ENCODE data around the gene TTC1. TPM values are rescaled to one million over a fixed set of nuclear protein-coding genes. Genes with fewer than 3 reads are reported as not detected.

The TTC1 gene
- polyA plus RNA-seq, 1 donor = 45.3 TPM

- H3K4me3 ChIP-seq (ENCODE audit: low read length) = no peak overlapping the region
- H3K9me3 ChIP-seq (ENCODE audit: control insufficient read depth, low read depth, low read length) = peaks cover 6% of the 10 kb centered on the region
- no peak for DNase-seq
- H3K27ac ChIP-seq (ENCODE audit: low read length) = no peak overlapping the region
- no CpG with 5 or more reads among the region's 11 CpGs for WGBS (ENCODE audit: insufficient coverage, low lambda C conversion rate)
- H3K27me3 ChIP-seq (ENCODE audit: control insufficient read depth, insufficient read depth, low read length) = peaks cover 66% of the 10 kb centered on the region
- no peaks in the 10 kb centered on the region for H3K36me3 ChIP-seq (ENCODE audit: control insufficient read depth, insufficient read depth, low read length)
- peaks cover 6% of the 10 kb centered on the region for H3K4me1 ChIP-seq (ENCODE audit: control insufficient read depth, insufficient read depth, low read length)
These were observed 37.4 kb upstream of the TTC1 start for GRCh38 chr5:159971514-159971913.

GRCh38 chr5:159971931-159972461 lies 36.9 kb upstream of the TTC1 start:
- H3K4me3 ChIP-seq (ENCODE audit: low read length) = no peak overlapping the region
- no peak overlapping the region for H3K27ac ChIP-seq (ENCODE audit: low read length)
- H3K4me1 ChIP-seq (ENCODE audit: control insufficient read depth, insufficient read depth, low read length) = peaks cover 6% of the 10 kb centered on the region
- H3K9me3 ChIP-seq (ENCODE audit: control insufficient read depth, low read depth, low read length) = peaks cover 6% of the 10 kb centered on the region
- no CpG with 5 or more reads among the region's 76 CpGs for WGBS (ENCODE audit: insufficient coverage, low lambda C conversion rate)
- H3K36me3 ChIP-seq (ENCODE audit: control insufficient read depth, insufficient read depth, low read length) = no peaks in the 10 kb centered on the region
- DNase-seq = peak in 1 of 2 donors; percentile 54
- H3K27me3 ChIP-seq (ENCODE audit: control insufficient read depth, insufficient read depth, low read length) = peaks cover 65% of the 10 kb centered on the region

GRCh38 chr5:159972538-159973362 lies 36.2 kb upstream of the TTC1 start:
- WGBS (ENCODE audit: insufficient coverage, low lambda C conversion rate) = 20% methylated on average over 2 of the region's 50 CpGs
- Histone ChIP-seq H3K36me3 (ENCODE audit: control insufficient read depth, insufficient read depth, low read length) (no peaks in the 10 kb centered on the region), H3K4me1 (ENCODE audit: control insufficient read depth, insufficient read depth, low read length) (peaks cover 6% of the 10 kb centered on the region), H3K4me3 (ENCODE audit: low read length) (no peak overlapping the region), H3K9me3 (ENCODE audit: control insufficient read depth, low read depth, low read length) (peaks cover 6% of the 10 kb centered on the region), H3K27ac (ENCODE audit: low read length) (no peak overlapping the region), H3K27me3 (ENCODE audit: control insufficient read depth, insufficient read depth, low read length) (peaks cover 68% of the 10 kb centered on the region)
- no peak for DNase-seq

DNA sequence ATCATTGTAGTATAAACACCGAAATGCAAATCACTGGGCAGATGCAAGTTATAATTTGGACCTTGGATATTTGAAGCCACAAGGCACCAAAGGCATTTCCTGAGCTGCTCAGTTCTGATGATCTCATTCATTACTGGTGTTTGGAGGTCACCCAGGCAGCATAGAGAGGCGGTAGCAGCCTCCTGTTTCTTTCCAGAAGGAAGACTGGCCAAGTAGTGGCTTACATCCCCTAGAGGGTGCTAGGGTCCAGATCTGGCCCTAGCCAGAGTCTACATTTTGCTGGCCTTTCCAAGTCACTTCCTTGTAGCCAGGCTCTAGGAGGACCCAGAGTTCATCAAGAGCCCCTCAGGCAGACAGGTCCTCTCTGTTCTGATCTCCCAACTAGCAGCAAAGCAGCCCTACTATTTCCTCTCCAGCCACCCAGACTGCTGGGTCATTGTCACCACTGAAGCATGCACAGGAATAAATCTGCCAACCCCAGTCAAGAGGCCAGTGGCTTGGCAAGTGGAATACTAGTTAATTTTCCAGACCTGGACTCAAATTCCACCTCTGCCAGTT lies 33.4 kb upstream of the TTC1 start:
- peaks cover 6% of the 10 kb centered on the region for H3K4me1 ChIP-seq (ENCODE audit: control insufficient read depth, insufficient read depth, low read length)
- no peaks in the 10 kb centered on the region for H3K36me3 ChIP-seq (ENCODE audit: control insufficient read depth, insufficient read depth, low read length)
- no CpG with 5 or more reads among the region's 2 CpGs for WGBS (ENCODE audit: insufficient coverage, low lambda C conversion rate)
- DNase-seq = no peak
- peaks cover 71% of the 10 kb centered on the region for H3K27me3 ChIP-seq (ENCODE audit: control insufficient read depth, insufficient read depth, low read length)
- H3K9me3 ChIP-seq (ENCODE audit: control insufficient read depth, low read depth, low read length) = peaks cover 6% of the 10 kb centered on the region
- no peak overlapping the region for H3K27ac ChIP-seq (ENCODE audit: low read length)
- H3K4me3 ChIP-seq (ENCODE audit: low read length) = no peak overlapping the region

DNA sequence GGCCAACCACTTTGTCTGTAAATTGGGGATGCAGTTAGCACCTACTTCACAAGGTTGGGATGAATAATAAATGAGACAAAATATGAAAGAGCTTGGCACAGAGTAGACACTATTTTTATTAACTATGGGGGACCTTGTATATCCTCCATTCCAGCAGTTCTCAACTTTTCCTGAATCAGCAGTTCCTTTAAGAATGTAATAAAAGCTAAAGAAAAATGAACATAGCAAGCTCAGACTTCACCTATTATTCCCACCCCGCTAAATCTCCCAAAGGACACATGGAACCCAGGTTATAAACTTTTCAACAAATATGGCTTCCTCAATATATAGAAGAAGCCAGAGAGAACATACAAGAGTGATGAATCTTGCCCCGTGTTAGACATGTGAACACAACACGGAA lies 32.0 kb upstream of the TTC1 start:
- no CpG with 5 or more reads among the region's 3 CpGs for WGBS (ENCODE audit: insufficient coverage, low lambda C conversion rate)
- Histone ChIP-seq H3K27ac (ENCODE audit: low read length) (no peak overlapping the region), H3K36me3 (ENCODE audit: control insufficient read depth, insufficient read depth, low read length) (no peaks in the 10 kb centered on the region), H3K9me3 (ENCODE audit: control insufficient read depth, low read depth, low read length) (peaks cover 6% of the 10 kb centered on the region), H3K4me3 (ENCODE audit: low read length) (no peak overlapping the region), H3K4me1 (ENCODE audit: control insufficient read depth, insufficient read depth, low read length) (peaks cover 3% of the 10 kb centered on the region), H3K27me3 (ENCODE audit: control insufficient read depth, insufficient read depth, low read length) (peaks cover 60% of the 10 kb centered on the region)
- DNase-seq = no peak

DNA sequence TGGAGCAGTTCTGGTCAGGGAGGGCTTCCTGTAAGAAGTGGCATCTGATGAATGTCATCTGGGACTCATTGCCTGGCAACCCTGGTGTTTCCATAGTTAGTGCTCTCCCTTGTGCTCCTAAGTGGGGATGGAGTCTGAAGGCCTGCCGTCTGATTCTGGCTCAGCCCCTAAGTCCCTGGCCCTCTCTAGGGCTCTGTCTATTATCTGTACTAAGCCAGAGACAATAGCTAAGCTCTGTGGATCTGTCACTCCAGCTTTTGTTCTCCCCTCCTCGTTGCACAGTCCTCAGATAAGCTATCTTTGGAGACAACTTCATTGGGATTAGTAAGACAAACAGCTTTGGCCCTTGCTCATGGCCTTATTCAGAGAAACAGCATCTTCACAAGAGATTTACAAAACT lies 30.6 kb upstream of the TTC1 start:
- DNase-seq = no peak
- Histone ChIP-seq H3K9me3 (ENCODE audit: control insufficient read depth, low read depth, low read length) (no peaks in the 10 kb centered on the region), H3K27ac (ENCODE audit: low read length) (no peak overlapping the region), H3K4me3 (ENCODE audit: low read length) (no peak overlapping the region), H3K27me3 (ENCODE audit: control insufficient read depth, insufficient read depth, low read length) (peaks cover 58% of the 10 kb centered on the region), H3K36me3 (ENCODE audit: control insufficient read depth, insufficient read depth, low read length) (no peaks in the 10 kb centered on the region), H3K4me1 (ENCODE audit: control insufficient read depth, insufficient read depth, low read length) (no peaks in the 10 kb centered on the region)
- no CpG with 5 or more reads among the region's 2 CpGs for WGBS (ENCODE audit: insufficient coverage, low lambda C conversion rate)

- Histone ChIP-seq H3K9me3 (ENCODE audit: control insufficient read depth, low read depth, low read length) (no peaks in the 10 kb centered on the region), H3K4me3 (ENCODE audit: low read length) (no peak overlapping the region), H3K27me3 (ENCODE audit: control insufficient read depth, insufficient read depth, low read length) (peaks cover 49% of the 10 kb centered on the region), H3K27ac (ENCODE audit: low read length) (no peak overlapping the region), H3K4me1 (ENCODE audit: control insufficient read depth, insufficient read depth, low read length) (no peaks in the 10 kb centered on the region), H3K36me3 (ENCODE audit: control insufficient read depth, insufficient read depth, low read length) (no peaks in the 10 kb centered on the region)
- WGBS (ENCODE audit: insufficient coverage, low lambda C conversion rate) = no CpG with 5 or more reads among the region's 8 CpGs
- no peak for DNase-seq
These were observed 26.3 kb upstream of the TTC1 start for GRCh38 chr5:159982421-159983173.

GRCh38 chr5:159987031-159987674 lies 21.8 kb upstream of the TTC1 start:
- peak; percentile 82 to 88 for DNase-seq
- H3K36me3 ChIP-seq (ENCODE audit: control insufficient read depth, insufficient read depth, low read length) = no peaks in the 10 kb centered on the region
- H3K4me1 ChIP-seq (ENCODE audit: control insufficient read depth, insufficient read depth, low read length) = no peaks in the 10 kb centered on the region
- H3K27me3 ChIP-seq (ENCODE audit: control insufficient read depth, insufficient read depth, low read length) = peaks cover 26% of the 10 kb centered on the region
- WGBS (ENCODE audit: insufficient coverage, low lambda C conversion rate) = no CpG with 5 or more reads among the region's 50 CpGs
- no peak overlapping the region for H3K27ac ChIP-seq (ENCODE audit: low read length)
- H3K9me3 ChIP-seq (ENCODE audit: control insufficient read depth, low read depth, low read length) = no peaks in the 10 kb centered on the region
- H3K4me3 ChIP-seq (ENCODE audit: low read length) = peak overlapping the region; percentile 23

- H3K36me3 ChIP-seq (ENCODE audit: control insufficient read depth, insufficient read depth, low read length) = no peaks in the 10 kb centered on the region
- no peaks in the 10 kb centered on the region for H3K4me1 ChIP-seq (ENCODE audit: control insufficient read depth, insufficient read depth, low read length)
- 60% methylated on average over 1 of the region's 2 CpGs for WGBS (ENCODE audit: insufficient coverage, low lambda C conversion rate)
- no peak overlapping the region for H3K4me3 ChIP-seq (ENCODE audit: low read length)
- no peak overlapping the region for H3K27ac ChIP-seq (ENCODE audit: low read length)
- H3K9me3 ChIP-seq (ENCODE audit: control insufficient read depth, low read depth, low read length) = no peaks in the 10 kb centered on the region
- no peak for DNase-seq
- H3K27me3 ChIP-seq (ENCODE audit: control insufficient read depth, insufficient read depth, low read length) = peaks cover 20% of the 10 kb centered on the region
These were observed 18.4 kb upstream of the TTC1 start for GRCh38 chr5:159990506-159990905.

- no peaks in the 10 kb centered on the region for H3K4me1 ChIP-seq (ENCODE audit: control insufficient read depth, insufficient read depth, low read length)
- no peak for DNase-seq
- no peak overlapping the region for H3K4me3 ChIP-seq (ENCODE audit: low read length)
- H3K36me3 ChIP-seq (ENCODE audit: control insufficient read depth, insufficient read depth, low read length) = no peaks in the 10 kb centered on the region
- H3K27ac ChIP-seq (ENCODE audit: low read length) = no peak overlapping the region
- peaks cover 9% of the 10 kb centered on the region for H3K27me3 ChIP-seq (ENCODE audit: control insufficient read depth, insufficient read depth, low read length)
- H3K9me3 ChIP-seq (ENCODE audit: control insufficient read depth, low read depth, low read length) = no peaks in the 10 kb centered on the region
- no CpG with 5 or more reads among the region's 1 CpG for WGBS (ENCODE audit: insufficient coverage, low lambda C conversion rate)
These were observed 16.4 kb upstream of the TTC1 start for GRCh38 chr5:159992566-159992965.
